Panc1 (cell line): ENCODE data around the gene VSNL1. TPM values are rescaled to one million over a fixed set of nuclear protein-coding genes. Genes with fewer than 3 reads are reported as not detected.

ENCODE experiments used
- ATAC-seq: fragments of 200-7000 bp; cut with Tn5 transposase; 2 replicates; pipeline ENCODE4 v1.9.1; 2020; ENCODE audit warnings: mild to moderate bottlenecking, moderate library complexity
- BruUV-seq: library from RNA; stranded (reverse); fragments of 400-500 nt; replicated peaks from 2 replicates; lab custom pipeline; 2021; lab: Mats Ljungman, UMichigan
- CTCF ChIA-PET: fragments of 300-600 bp; sonication (Branson Sonifier 250); formaldehyde crosslinking; loops from one replicate; lab custom pipeline; 2022; ENCODE audit warnings: antibody characterized with exemption; lab: Charles Lee
- POLR2A ChIA-PET: fragments of 300-600 bp; sonication (Branson Sonifier 250); formaldehyde crosslinking; loops from one replicate; lab custom pipeline; 2022; ENCODE audit warnings: antibody characterized with exemption; lab: Charles Lee
- DNase-seq: peaks from one replicate; pipeline ENCODE4 v3.0.0-alpha.2; 2010; ENCODE audit warnings: low read depth, low spot score
- H3K27ac ChIP-seq: 2 replicates; pipeline ENCODE4 v1.5.1; 2011; ENCODE audit warnings: mild to moderate bottlenecking, low read length, inconsistent platforms
- H3K27me3 ChIP-seq: fragments of 200-500 bp; sonication (Bioruptor generic); 2 replicates; pipeline ENCODE4 v1.6.0; 2014; ENCODE audit warnings: low read length, inconsistent platforms; ENCODE audit not compliant: control insufficient read depth, insufficient read depth
- H3K36me3 ChIP-seq: fragments of 200-500 bp; sonication (Bioruptor generic); 2 replicates; pipeline ENCODE4 v1.5.1; 2014; ENCODE audit warnings: inconsistent platforms, mild to moderate bottlenecking, low read length, moderate library complexity; ENCODE audit not compliant: control insufficient read depth, insufficient read depth
- H3K4me1 ChIP-seq: 2 replicates; pipeline ENCODE4 v1.5.1; 2011; ENCODE audit warnings: inconsistent platforms, mild to moderate bottlenecking, low read length, moderate library complexity; ENCODE audit not compliant: control insufficient read depth, insufficient read depth
- H3K4me3 ChIP-seq, 2 experiments: 2 replicates each; pipeline ENCODE4 v1.5.1; 2011 to 2012; ENCODE audit warnings: low read depth in 2 of 2, low read length in 2 of 2, mild to moderate bottlenecking in 2 of 2, inconsistent platforms in 1 of 2, moderate library complexity in 1 of 2
- H3K9me3 ChIP-seq: fragments of 200-500 bp; sonication (Bioruptor generic); 2 replicates; pipeline ENCODE4 v1.5.1; 2014; ENCODE audit warnings: low read depth, mild to moderate bottlenecking, inconsistent platforms, low read length, moderate library complexity; ENCODE audit not compliant: control insufficient read depth, insufficient read depth
- CTCF ChIP-seq: fragments of 450-650 bp; IDR thresholded peaks from 2 replicates; pipeline ENCODE4 v1.5.1; 2017; ENCODE audit warnings: mild to moderate bottlenecking
- POLR2AphosphoS5 ChIP-seq: IDR thresholded peaks from 2 replicates; pipeline ENCODE4 v1.6.1; 2012; ENCODE audit warnings: mild to moderate bottlenecking, low read depth, low read length, moderate library complexity
- REST ChIP-seq, 2 experiments: IDR thresholded peaks; 2 replicates each; pipeline ENCODE4 v1.6.1; 2011 to 2012; ENCODE audit warnings: low read depth in 2 of 2, control low read depth in 1 of 2, low read length in 1 of 2, mild to moderate bottlenecking in 1 of 2, moderate library complexity in 1 of 2; ENCODE audit not compliant: insufficient read depth in 1 of 2
- SIN3A ChIP-seq: IDR thresholded peaks from 2 replicates; pipeline ENCODE4 v1.6.1; 2012; ENCODE audit warnings: low read depth, mild to moderate bottlenecking, low read length, moderate library complexity, borderline replicate concordance; ENCODE audit not compliant: insufficient read depth
- TCF7L2 ChIP-seq: IDR thresholded peaks from 2 replicates; pipeline ENCODE4 v1.6.1; 2011; ENCODE audit warnings: mild to moderate bottlenecking, low read depth, low read length, inconsistent platforms
- in situ Hi-C: cut with HindIII; loops from 2 replicates; pipeline ENCODE4 v1.10.0; 2016; ENCODE audit warnings: low sequenced_read_pairs, low pct_unique_long_range_greater_than_20kb
- intact Hi-C: fragments of 100-400 bp; cut with micrococcal nuclease; formaldehyde crosslinking; loops from one replicate; pipeline ENCODE4 v1.10.0; 2022; ENCODE audit not compliant: unreplicated experiment
- total RNA-seq: library from RNA; stranded (reverse); gene quantifications from one replicate; pipeline ENCODE4 v1.2.1, GENCODE V29; 2021; ENCODE audit not compliant: unreplicated experiment

VSNL1 gene
- total RNA-seq, 1 experiment from 2014 or later, result not detected

GRCh38 chr2:17571681-17572080 is 31.2 kb downstream of the VSNL1 start:
- Histone ChIP-seq H3K4me3 (no peak overlapping the region), H3K4me1 (no peaks in the 10 kb centered on the region), H3K27me3 (no peaks in the 10 kb centered on the region), H3K36me3 (no peaks in the 10 kb centered on the region), H3K27ac (no peak overlapping the region), H3K9me3 (no peaks in the 10 kb centered on the region)
- DNase-seq (no peak), ATAC-seq (no peak)
- intact Hi-C loops, result no loop called here
- no peak for TF ChIP-seq SIN3A
- no peak for TF ChIP-seq REST (IDR thresholded peaks at IDR 0.05; ENCODE audit: insufficient read depth in 1 of 2, low read depth in 2 of 2, low read length in 1 of 2)
- TF ChIP-seq POLR2AphosphoS5, result no peak
- no peak for TF ChIP-seq TCF7L2
- TF ChIP-seq CTCF, result no peak
- in situ Hi-C loops, result no loop called here
- ChIA-PET POLR2A (no interaction called here), CTCF (no interaction called here)
- no TSS peak for BruUV-seq

GRCh38 chr2:17573085-17573803 is 32.7 kb downstream of the VSNL1 start:
- no TSS peak for BruUV-seq
- Histone ChIP-seq H3K27ac (no peak overlapping the region), H3K36me3 (no peaks in the 10 kb centered on the region), H3K4me1 (no peaks in the 10 kb centered on the region), H3K9me3 (no peaks in the 10 kb centered on the region), H3K27me3 (no peaks in the 10 kb centered on the region), H3K4me3 (no peak overlapping the region)
- in situ Hi-C loops, result no loop called here
- intact Hi-C loops, result no loop called here
- no peak for ATAC-seq
- POLR2A ChIA-PET, result no interaction called here
- CTCF ChIA-PET, result interaction anchor here (0.6 kb wide), 1 partner anchor 102 kb away, joined by 3 read pairs; no protein-coding TSS in a partner anchor
- no peak for DNase-seq
- TF ChIP-seq SIN3A, result no peak
- no peak for TF ChIP-seq REST (IDR thresholded peaks at IDR 0.05; ENCODE audit: insufficient read depth in 1 of 2, low read depth in 2 of 2, low read length in 1 of 2)
- no peak for TF ChIP-seq TCF7L2
- TF ChIP-seq CTCF, result no peak
- TF ChIP-seq POLR2AphosphoS5, result no peak
